22Rv1 (cell line): ENCODE measurements around the gene SRD5A3.
A peak's percentile ranks its signal among the peaks of the same experiment; 100 is the strongest.

Experiments
- H3K27ac ChIP-seq: fragments of 450-650 bp; 2 replicates; pipeline ENCODE4 v1.5.1; 2017
- ZFX ChIP-seq: fragments of 450-650 bp; IDR thresholded peaks from 2 replicates; pipeline ENCODE4 v1.6.1; 2017; ENCODE audit warnings: antibody characterized with exemption, borderline replicate concordance
- TF ChIP-seq, protein P1 (sequence below): fragments of 450-650 bp; IDR thresholded peaks from 2 replicates; pipeline ENCODE4 v1.5.1; 2017; ENCODE audit warnings: mild to moderate bottlenecking

The SRD5A3 gene

DNA sequence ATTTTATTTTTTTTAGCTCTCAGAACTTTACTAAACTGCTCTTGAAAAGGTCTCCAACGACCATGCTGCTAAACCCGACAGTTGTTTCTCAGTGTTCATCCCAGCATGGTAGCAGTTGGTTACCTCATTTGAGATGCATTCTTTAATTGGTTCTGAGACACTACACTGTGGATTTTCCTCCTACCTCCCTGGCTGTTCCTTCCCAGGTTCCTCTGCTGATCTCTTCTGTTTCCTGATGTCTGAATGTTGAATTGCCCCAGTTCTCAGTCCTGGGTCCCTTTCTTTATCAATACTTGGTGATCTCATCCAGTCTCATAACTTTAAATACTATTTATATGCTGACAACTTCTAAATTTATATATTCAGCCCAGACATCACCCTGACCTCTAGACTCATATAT lies 30.7 kb downstream of the SRD5A3 start:
- TF ChIP-seq, protein P1, sequence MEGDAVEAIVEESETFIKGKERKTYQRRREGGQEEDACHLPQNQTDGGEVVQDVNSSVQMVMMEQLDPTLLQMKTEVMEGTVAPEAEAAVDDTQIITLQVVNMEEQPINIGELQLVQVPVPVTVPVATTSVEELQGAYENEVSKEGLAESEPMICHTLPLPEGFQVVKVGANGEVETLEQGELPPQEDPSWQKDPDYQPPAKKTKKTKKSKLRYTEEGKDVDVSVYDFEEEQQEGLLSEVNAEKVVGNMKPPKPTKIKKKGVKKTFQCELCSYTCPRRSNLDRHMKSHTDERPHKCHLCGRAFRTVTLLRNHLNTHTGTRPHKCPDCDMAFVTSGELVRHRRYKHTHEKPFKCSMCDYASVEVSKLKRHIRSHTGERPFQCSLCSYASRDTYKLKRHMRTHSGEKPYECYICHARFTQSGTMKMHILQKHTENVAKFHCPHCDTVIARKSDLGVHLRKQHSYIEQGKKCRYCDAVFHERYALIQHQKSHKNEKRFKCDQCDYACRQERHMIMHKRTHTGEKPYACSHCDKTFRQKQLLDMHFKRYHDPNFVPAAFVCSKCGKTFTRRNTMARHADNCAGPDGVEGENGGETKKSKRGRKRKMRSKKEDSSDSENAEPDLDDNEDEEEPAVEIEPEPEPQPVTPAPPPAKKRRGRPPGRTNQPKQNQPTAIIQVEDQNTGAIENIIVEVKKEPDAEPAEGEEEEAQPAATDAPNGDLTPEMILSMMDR, result no peak
- TF ChIP-seq ZFX, result no peak
- H3K27ac ChIP-seq, result no peak overlapping the region

- peak overlapping the region; percentile 43 for H3K27ac ChIP-seq
- TF ChIP-seq ZFX, result no peak
- TF ChIP-seq, protein P1, result no peak
Observed at GRCh38 chr4:55378617-55379467, 32.8 kb downstream of the SRD5A3 start.

DNA sequence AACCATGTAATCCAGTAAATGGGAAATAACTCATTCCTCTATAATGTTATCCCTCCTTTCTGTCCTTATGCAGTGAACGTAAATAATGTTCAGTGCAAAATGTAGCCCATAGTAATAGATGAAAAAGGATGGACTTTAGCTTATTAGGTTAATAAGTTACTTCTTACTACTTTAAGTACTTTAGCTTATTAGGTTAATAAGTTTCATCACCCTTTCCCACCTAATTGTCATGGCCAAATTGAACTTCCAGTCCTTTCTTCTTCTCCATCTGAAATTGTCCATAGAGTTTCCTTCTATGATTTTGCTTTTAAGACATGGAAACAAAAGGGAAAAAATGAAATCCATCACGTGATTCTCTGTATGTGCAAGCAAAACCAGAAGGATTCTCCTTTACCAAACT lies 34.5 kb downstream of the SRD5A3 start:
- no peak overlapping the region for H3K27ac ChIP-seq
- TF ChIP-seq, protein P1, result no peak
- TF ChIP-seq ZFX, result no peak

- no peak overlapping the region for H3K27ac ChIP-seq
- TF ChIP-seq, protein P1, result no peak
- TF ChIP-seq ZFX, result no peak
Observed at GRCh38 chr4:55381502-55381901, 35.5 kb downstream of the SRD5A3 start.

DNA sequence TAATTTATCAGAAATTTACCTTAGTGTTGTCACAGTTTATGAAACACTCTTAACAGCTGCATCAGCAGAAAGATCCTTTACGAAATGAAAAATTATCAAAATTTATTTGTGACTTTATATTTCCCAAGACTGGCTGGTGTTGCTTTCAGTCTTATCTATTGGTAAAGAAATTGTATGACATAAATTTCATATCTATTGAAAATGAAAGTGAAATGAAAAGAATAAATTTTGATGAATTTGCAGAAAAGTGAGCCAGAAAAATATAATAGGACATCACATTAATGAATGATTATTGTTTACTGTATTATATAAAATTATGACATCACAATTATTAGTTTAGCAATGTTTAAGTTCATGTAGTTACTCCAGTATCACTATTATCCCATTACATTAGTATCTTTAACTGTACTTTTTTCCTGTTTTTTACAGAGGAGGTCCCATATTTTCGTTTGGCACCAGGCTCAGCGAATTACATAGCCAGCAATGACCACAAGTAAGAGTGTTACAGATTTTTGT lies 36.5 kb downstream of the SRD5A3 start:
- no peak overlapping the region for H3K27ac ChIP-seq
- TF ChIP-seq ZFX, result no peak
- TF ChIP-seq, protein P1, result no peak

- no peak overlapping the region for H3K27ac ChIP-seq
- TF ChIP-seq, protein P1, result no peak
- no peak for TF ChIP-seq ZFX
Observed at GRCh38 chr4:55385201-55385649, 39.2 kb downstream of the SRD5A3 start.

- TF ChIP-seq ZFX, result no peak
- TF ChIP-seq, protein P1, result no peak
- H3K27ac ChIP-seq, result no peak overlapping the region
Observed at GRCh38 chr4:55386073-55386472, 40.0 kb downstream of the SRD5A3 start.
